OCI-LY7 (cell line): ENCODE data around the gene SMIM24. TPM values are rescaled to one million over a fixed set of nuclear protein-coding genes. Genes with fewer than 3 reads are reported as not detected.

Experiments
- BruUV-seq: library from RNA; stranded (reverse); fragments of 400-500 nt; replicated peaks from 2 replicates; lab custom pipeline; 2021; lab: Mats Ljungman, UMichigan
- CTCF ChIA-PET: fragments of 300-600 bp; sonication (Branson Sonifier 250); formaldehyde crosslinking; loops from one replicate; lab custom pipeline; 2022; ENCODE audit warnings: antibody characterized with exemption; ENCODE audit not compliant: unreplicated experiment; lab: Charles Lee
- POLR2A ChIA-PET: fragments of 300-600 bp; sonication (Branson Sonifier 250); formaldehyde crosslinking; loops from one replicate; lab custom pipeline; 2022; ENCODE audit warnings: antibody characterized with exemption; lab: Charles Lee
- DNase-seq: peaks from one replicate; pipeline ENCODE4 v3.0.0-alpha.2; 2015; ENCODE audit warnings: low spot score
- H2AFZ ChIP-seq: fragments of 200-600 bp; sonication (generic), shearing (Covaris generic); 2 replicates; pipeline ENCODE4 v1.6.1; 2014; ENCODE audit warnings: mild to moderate bottlenecking, antibody characterized with exemption, low read length, moderate library complexity
- H3K27ac ChIP-seq: fragments of 200-600 bp; sonication (generic); 2 replicates; pipeline ENCODE4 v1.5.1; 2014; ENCODE audit warnings: mixed run types, low read depth, mild to moderate bottlenecking, moderate library complexity, low read length, inconsistent platforms; ENCODE audit not compliant: poor library complexity, severe bottlenecking
- H3K36me3 ChIP-seq: fragments of 200-600 bp; sonication (generic); 2 replicates; pipeline ENCODE4 v1.6.1; 2014; ENCODE audit warnings: mild to moderate bottlenecking, antibody characterized with exemption, low read length, moderate library complexity, mixed read lengths; ENCODE audit not compliant: insufficient read depth
- H3K4me1 ChIP-seq: fragments of 200-600 bp; sonication (generic); 2 replicates; pipeline ENCODE4 v1.5.1; 2014; ENCODE audit warnings: mild to moderate bottlenecking, low read length; ENCODE audit not compliant: insufficient read depth, poor library complexity, severe bottlenecking
- H3K4me2 ChIP-seq: fragments of 200-600 bp; sonication (generic); 2 replicates; pipeline ENCODE4 v1.6.1; 2014; ENCODE audit warnings: mild to moderate bottlenecking, low read length
- H3K4me3 ChIP-seq: fragments of 200-600 bp; sonication (generic); 2 replicates; pipeline ENCODE4 v1.5.1; 2014; ENCODE audit warnings: mild to moderate bottlenecking, low read depth, low read length; ENCODE audit not compliant: poor library complexity, severe bottlenecking
- H3K79me2 ChIP-seq: fragments of 200-600 bp; sonication (generic); 2 replicates; pipeline ENCODE4 v1.6.1; 2016; ENCODE audit warnings: low read depth, mild to moderate bottlenecking, low read length, moderate library complexity, mixed read lengths; ENCODE audit not compliant: insufficient read depth
- H3K9me2 ChIP-seq: fragments of 200-600 bp; sonication (generic); 2 replicates; pipeline ENCODE4 v1.6.1; 2016; ENCODE audit warnings: mild to moderate bottlenecking, low read length, mixed read lengths; ENCODE audit not compliant: insufficient read depth
- H3K9me3 ChIP-seq: fragments of 200-600 bp; sonication (generic); 2 replicates; pipeline ENCODE4 v1.6.1; 2014; ENCODE audit warnings: mild to moderate bottlenecking, mixed run types, low read length, mixed read lengths
- H4K20me1 ChIP-seq: fragments of 200-600 bp; sonication (generic); 2 replicates; pipeline ENCODE4 v1.6.1; 2014; ENCODE audit warnings: mild to moderate bottlenecking, antibody characterized with exemption, low read length, moderate library complexity, mixed read lengths; ENCODE audit not compliant: insufficient read depth
- EZH2phosphoT487 ChIP-seq: fragments of 200-600 bp; sonication (generic); IDR thresholded peaks from 2 replicates; pipeline ENCODE4 v1.6.1; 2018; ENCODE audit warnings: low read depth, borderline replicate concordance, mild to moderate bottlenecking, mixed run types, antibody characterized with exemption, low read length, moderate library complexity, mixed read lengths
- intact Hi-C: fragments of 100-400 bp; cut with micrococcal nuclease; formaldehyde crosslinking; loops from one replicate; pipeline ENCODE4 v1.10.0; 2022; ENCODE audit not compliant: unreplicated experiment
- total RNA-seq, 2 experiments: library from RNA; depleted of rRNA in 1 of 2; stranded (reverse); fragments of >200 nt in 1 of 2; shearing (Covaris generic) in 1 of 2; gene quantifications; 2 replicates each; pipeline ENCODE4 v1.2.3, GENCODE V29; 2014 to 2022
- TF ChIP-seq, protein P1 (sequence below): fragments of 200-600 bp; sonication (generic); conservative IDR thresholded peaks from 2 replicates; pipeline ENCODE4 v1.5.1; 2014; ENCODE audit warnings: mild to moderate bottlenecking, antibody characterized with exemption, low read length, moderate library complexity, mixed read lengths

Gene SMIM24
- total RNA-seq, 2 experiments from 2014 or later = 6.8 to 9.9 TPM

DNA sequence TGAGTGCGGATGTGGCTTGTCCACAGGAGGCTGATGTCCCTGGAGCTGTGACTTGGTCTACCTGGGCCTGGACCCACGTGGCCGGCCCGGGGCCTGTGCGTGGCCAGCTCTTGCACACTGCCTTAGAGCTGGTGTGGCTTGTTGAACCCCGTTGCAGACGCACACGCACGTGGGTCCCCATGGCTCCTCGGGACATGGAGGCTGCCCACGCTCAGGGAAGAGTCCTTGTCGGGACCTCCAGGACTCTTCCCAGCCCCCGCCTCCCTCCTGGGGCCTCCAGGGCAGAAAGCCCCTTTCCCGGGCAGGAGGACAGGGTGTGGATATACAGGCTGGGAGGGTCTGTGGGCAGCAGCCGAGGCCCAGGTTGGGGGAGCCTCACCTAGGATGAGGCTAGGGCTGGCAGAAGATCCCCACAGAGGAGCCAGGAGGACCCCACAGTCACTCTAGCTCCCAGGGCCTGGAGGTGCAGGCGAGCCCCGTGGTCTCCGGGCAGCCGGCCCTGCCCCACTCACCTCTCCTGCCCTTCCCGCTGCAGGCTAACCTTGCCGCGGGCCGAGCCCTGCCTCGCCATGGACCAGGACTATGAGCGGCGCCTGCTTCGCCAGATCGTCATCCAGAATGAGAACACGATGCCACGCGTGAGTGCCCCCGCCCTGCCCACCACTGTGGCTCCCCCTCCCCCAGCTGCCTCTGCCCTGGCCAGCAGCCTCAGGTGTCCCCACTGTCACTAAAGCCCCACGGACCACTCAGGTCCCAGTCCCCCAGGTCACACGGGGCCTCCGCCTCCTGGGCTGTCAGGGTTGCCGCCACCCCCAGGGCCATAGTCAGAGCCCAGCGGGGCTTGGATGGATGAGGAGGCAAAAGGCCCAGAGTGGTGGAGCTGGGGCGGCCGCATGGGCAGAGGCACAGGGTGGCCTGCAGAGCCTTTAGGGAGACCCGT lies 42.4 kb upstream of the SMIM24 start:
- ChIA-PET POLR2A (interaction anchor here (0.7 kb wide), 1 partner anchor 32 kb away, joined by 6 read pairs; no protein-coding TSS in a partner anchor), CTCF (no interaction called here)
- Histone ChIP-seq H4K20me1 (no peaks in the 10 kb centered on the region), H3K4me1 (no peaks in the 10 kb centered on the region), H3K4me3 (no peak overlapping the region), H3K27ac (no peak overlapping the region), H3K79me2 (peaks cover 4% of the 10 kb centered on the region; the same call in 1 of the 2 replicates), H3K4me2 (no peak overlapping the region), H3K36me3 (peaks cover 69% of the 10 kb centered on the region), H3K9me2 (no peaks in the 10 kb centered on the region), H2AFZ (no peak overlapping the region), H3K9me3 (no peaks in the 10 kb centered on the region)
- DNase-seq = no peak
- no TSS peak for BruUV-seq
- no peak for TF ChIP-seq EZH2phosphoT487
- TF ChIP-seq, protein P1, sequence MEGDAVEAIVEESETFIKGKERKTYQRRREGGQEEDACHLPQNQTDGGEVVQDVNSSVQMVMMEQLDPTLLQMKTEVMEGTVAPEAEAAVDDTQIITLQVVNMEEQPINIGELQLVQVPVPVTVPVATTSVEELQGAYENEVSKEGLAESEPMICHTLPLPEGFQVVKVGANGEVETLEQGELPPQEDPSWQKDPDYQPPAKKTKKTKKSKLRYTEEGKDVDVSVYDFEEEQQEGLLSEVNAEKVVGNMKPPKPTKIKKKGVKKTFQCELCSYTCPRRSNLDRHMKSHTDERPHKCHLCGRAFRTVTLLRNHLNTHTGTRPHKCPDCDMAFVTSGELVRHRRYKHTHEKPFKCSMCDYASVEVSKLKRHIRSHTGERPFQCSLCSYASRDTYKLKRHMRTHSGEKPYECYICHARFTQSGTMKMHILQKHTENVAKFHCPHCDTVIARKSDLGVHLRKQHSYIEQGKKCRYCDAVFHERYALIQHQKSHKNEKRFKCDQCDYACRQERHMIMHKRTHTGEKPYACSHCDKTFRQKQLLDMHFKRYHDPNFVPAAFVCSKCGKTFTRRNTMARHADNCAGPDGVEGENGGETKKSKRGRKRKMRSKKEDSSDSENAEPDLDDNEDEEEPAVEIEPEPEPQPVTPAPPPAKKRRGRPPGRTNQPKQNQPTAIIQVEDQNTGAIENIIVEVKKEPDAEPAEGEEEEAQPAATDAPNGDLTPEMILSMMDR = no peak
- intact Hi-C loops = no loop called here

DNA sequence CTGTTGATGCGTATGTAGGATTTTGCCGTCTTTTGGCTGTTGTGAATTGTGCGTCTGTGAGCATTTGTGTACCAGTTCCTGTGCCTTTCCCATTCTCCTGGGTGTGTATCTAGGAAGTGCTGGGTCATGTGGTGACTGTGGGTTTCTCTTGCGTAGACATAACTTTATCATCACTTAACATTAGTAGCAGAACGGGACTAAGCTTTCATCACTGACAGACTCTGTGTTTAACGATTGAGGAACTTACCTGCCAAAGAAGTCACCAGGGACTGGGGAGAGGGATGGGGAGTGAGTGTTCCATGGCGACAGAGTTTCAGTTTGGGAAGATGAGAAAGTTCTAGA lies 40.8 kb upstream of the SMIM24 start:
- CTCF ChIA-PET = no interaction called here
- POLR2A ChIA-PET = no interaction called here
- DNase-seq = no peak
- Histone ChIP-seq H4K20me1 (no peaks in the 10 kb centered on the region), H3K27ac (no peak overlapping the region), H3K36me3 (peaks cover 60% of the 10 kb centered on the region), H3K4me1 (peaks cover 12% of the 10 kb centered on the region), H2AFZ (no peak overlapping the region), H3K4me2 (no peak overlapping the region), H3K4me3 (no peak overlapping the region), H3K9me3 (no peaks in the 10 kb centered on the region), H3K9me2 (no peaks in the 10 kb centered on the region), H3K79me2 (peaks cover 4% of the 10 kb centered on the region; the same call in 1 of the 2 replicates)
- intact Hi-C loops = no loop called here
- no TSS peak for BruUV-seq
- TF ChIP-seq, protein P1 = no peak
